HG03460 (cell line): ENCODE results near the gene TTC14.
A peak's percentile ranks its signal among the peaks of the same experiment; 100 is the strongest.

Experiments
- ATAC-seq: cut with Tn5 transposase; IDR thresholded peaks from one replicate; pipeline ENCODE4 v1.9.1; 2021; ENCODE audit not compliant: unreplicated experiment

TTC14 gene

GRCh38 chr3:180631317-180631716, 29.4 kb downstream of the TTC14 start:
- no peak for ATAC-seq

- ATAC-seq = no peak
Measured at GRCh38 chr3:180633722-180634121, 31.8 kb downstream of the TTC14 start.

- ATAC-seq = no peak
Measured at GRCh38 chr3:180640987-180641386, 39.0 kb downstream of the TTC14 start.

- peak; percentile 61 for ATAC-seq
Measured at GRCh38 chr3:180646187-180646790, 44.3 kb downstream of the TTC14 start.

- ATAC-seq = no peak
Measured at GRCh38 chr3:180656406-180656805, 54.4 kb downstream of the TTC14 start.

GRCh38 chr3:180657094-180657493, 55.1 kb downstream of the TTC14 start:
- ATAC-seq = no peak
